Measurements from ENCODE around the gene PLEKHG3. TPM values are rescaled to one million over a fixed set of nuclear protein-coding genes. Genes with fewer than 3 reads are reported as not detected.

PLEKHG3 gene
- total and polyA plus RNA-seq, 2 of the 13 experiments (the other 11 are each of a cell fraction or from before 2014, with no cell fraction given) = 7.1 to 9.8 TPM

DNA sequence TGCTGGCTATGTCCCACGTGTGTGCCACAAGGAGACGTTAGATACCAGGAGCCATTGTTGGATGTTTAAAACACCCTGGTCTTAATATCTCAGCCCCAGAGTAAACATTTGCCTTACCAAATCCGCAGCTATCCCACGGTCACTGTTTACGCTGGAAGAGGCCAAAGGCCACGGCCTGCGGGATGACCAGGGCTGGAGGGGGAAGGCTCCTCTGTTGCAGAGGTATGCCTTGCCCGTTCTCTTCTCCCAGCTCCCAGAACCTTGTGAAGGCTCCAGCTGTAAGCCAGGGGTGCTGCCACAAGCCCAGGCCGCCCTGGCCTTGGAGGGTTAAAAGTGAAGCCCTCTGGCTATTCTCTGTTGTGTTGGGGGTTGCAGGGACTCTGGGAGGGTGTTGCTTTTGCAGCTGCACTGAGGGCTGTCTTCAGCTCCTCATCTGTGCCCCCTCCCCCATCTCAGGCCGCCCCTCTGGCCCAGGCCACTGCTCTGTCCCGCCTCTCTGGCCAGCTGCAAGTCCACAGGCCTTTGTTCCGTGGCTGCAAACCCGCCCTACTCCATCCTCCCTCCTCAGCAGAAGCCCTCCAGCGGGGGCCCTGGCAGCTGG is 2.5 kb downstream of the PLEKHG3 start (continued):
- TF ChIP-seq, protein P1, sequence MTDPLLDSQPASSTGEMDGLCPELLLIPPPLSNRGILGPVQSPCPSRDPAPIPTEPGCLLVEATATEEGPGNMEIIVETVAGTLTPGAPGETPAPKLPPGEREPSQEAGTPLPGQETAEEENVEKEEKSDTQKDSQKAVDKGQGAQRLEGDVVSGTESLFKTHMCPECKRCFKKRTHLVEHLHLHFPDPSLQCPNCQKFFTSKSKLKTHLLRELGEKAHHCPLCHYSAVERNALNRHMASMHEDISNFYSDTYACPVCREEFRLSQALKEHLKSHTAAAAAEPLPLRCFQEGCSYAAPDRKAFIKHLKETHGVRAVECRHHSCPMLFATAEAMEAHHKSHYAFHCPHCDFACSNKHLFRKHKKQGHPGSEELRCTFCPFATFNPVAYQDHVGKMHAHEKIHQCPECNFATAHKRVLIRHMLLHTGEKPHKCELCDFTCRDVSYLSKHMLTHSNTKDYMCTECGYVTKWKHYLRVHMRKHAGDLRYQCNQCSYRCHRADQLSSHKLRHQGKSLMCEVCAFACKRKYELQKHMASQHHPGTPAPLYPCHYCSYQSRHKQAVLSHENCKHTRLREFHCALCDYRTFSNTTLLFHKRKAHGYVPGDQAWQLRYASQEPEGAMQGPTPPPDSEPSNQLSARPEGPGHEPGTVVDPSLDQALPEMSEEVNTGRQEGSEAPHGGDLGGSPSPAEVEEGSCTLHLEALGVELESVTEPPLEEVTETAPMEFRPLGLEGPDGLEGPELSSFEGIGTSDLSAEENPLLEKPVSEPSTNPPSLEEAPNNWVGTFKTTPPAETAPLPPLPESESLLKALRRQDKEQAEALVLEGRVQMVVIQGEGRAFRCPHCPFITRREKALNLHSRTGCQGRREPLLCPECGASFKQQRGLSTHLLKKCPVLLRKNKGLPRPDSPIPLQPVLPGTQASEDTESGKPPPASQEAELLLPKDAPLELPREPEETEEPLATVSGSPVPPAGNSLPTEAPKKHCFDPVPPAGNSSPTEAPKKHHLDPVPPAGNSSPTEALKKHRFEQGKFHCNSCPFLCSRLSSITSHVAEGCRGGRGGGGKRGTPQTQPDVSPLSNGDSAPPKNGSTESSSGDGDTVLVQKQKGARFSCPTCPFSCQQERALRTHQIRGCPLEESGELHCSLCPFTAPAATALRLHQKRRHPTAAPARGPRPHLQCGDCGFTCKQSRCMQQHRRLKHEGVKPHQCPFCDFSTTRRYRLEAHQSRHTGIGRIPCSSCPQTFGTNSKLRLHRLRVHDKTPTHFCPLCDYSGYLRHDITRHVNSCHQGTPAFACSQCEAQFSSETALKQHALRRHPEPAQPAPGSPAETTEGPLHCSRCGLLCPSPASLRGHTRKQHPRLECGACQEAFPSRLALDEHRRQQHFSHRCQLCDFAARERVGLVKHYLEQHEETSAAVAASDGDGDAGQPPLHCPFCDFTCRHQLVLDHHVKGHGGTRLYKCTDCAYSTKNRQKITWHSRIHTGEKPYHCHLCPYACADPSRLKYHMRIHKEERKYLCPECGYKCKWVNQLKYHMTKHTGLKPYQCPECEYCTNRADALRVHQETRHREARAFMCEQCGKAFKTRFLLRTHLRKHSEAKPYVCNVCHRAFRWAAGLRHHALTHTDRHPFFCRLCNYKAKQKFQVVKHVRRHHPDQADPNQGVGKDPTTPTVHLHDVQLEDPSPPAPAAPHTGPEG (CRISPR knock-in tag; IDR thresholded peaks at IDR 0.05) = no peak
- TF ChIP-seq U2AF2 (IDR thresholded peaks at IDR 0.05; ENCODE audit: low read depth, low read length) = no peak
- TF ChIP-seq CBX2 (IDR thresholded peaks at IDR 0.05; ENCODE audit: low read depth, low read length) = no peak
- TF ChIP-seq CBX2 (CRISPR knock-in tag; IDR thresholded peaks at IDR 0.05; ENCODE audit: low read depth) = no peak
- TF ChIP-seq RORA (CRISPR knock-in tag; IDR thresholded peaks at IDR 0.05) = no peak
- TF ChIP-seq TCF7 (IDR thresholded peaks at IDR 0.05; ENCODE audit: low read depth) = peak; percentile 26; the same call in 1 of the 2 replicates
- TF ChIP-seq ZMYM2 (CRISPR knock-in tag; IDR thresholded peaks at IDR 0.05) = peak; percentile 38; the same call in 1 of the 2 replicates
- peak; percentile 47; the same call in 1 of the 2 replicates for TF ChIP-seq ZMYM4 (CRISPR knock-in tag; IDR thresholded peaks at IDR 0.05)
- TF ChIP-seq ISX (CRISPR knock-in tag; conservative IDR thresholded peaks at IDR 0.05) = no peak
- TF ChIP-seq ZNF703 (CRISPR knock-in tag; IDR thresholded peaks at IDR 0.05; ENCODE audit: borderline replicate concordance) = no peak
- TF ChIP-seq NCOA1 (CRISPR knock-in tag; IDR thresholded peaks at IDR 0.05) = no peak
- peak; percentile 60; the same call in 1 of the 2 replicates for TF ChIP-seq HMG20A (CRISPR knock-in tag; IDR thresholded peaks at IDR 0.05; ENCODE audit: borderline replicate concordance)
- no peak for TF ChIP-seq TBP (CRISPR knock-in tag; IDR thresholded peaks at IDR 0.05)
- TF ChIP-seq, protein P2, sequence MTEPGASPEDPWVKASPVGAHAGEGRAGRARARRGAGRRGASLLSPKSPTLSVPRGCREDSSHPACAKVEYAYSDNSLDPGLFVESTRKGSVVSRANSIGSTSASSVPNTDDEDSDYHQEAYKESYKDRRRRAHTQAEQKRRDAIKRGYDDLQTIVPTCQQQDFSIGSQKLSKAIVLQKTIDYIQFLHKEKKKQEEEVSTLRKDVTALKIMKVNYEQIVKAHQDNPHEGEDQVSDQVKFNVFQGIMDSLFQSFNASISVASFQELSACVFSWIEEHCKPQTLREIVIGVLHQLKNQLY (CRISPR knock-in tag; IDR thresholded peaks at IDR 0.05) = peak; percentile 33
- no peak for TF ChIP-seq SP140L (CRISPR knock-in tag; IDR thresholded peaks at IDR 0.05; ENCODE audit: borderline replicate concordance)
- TF ChIP-seq SRSF1 (optimal IDR thresholded peaks at IDR 0.05; ENCODE audit: low read depth, low read length) = peak; percentile 55
- TF ChIP-seq CAMTA2 (CRISPR knock-in tag; IDR thresholded peaks at IDR 0.05; ENCODE audit: borderline replicate concordance) = no peak
- no peak for TF ChIP-seq MBNL3 (CRISPR knock-in tag; conservative IDR thresholded peaks at IDR 0.05)
- TF ChIP-seq, protein P3, sequence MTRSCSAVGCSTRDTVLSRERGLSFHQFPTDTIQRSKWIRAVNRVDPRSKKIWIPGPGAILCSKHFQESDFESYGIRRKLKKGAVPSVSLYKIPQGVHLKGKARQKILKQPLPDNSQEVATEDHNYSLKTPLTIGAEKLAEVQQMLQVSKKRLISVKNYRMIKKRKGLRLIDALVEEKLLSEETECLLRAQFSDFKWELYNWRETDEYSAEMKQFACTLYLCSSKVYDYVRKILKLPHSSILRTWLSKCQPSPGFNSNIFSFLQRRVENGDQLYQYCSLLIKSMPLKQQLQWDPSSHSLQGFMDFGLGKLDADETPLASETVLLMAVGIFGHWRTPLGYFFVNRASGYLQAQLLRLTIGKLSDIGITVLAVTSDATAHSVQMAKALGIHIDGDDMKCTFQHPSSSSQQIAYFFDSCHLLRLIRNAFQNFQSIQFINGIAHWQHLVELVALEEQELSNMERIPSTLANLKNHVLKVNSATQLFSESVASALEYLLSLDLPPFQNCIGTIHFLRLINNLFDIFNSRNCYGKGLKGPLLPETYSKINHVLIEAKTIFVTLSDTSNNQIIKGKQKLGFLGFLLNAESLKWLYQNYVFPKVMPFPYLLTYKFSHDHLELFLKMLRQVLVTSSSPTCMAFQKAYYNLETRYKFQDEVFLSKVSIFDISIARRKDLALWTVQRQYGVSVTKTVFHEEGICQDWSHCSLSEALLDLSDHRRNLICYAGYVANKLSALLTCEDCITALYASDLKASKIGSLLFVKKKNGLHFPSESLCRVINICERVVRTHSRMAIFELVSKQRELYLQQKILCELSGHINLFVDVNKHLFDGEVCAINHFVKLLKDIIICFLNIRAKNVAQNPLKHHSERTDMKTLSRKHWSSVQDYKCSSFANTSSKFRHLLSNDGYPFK (CRISPR knock-in tag; IDR thresholded peaks at IDR 0.05; ENCODE audit: borderline replicate concordance) = 0 out of 2 replicates have a peak, but pooled peaks have one; percentile 27
- TF ChIP-seq DMAP1 (CRISPR knock-in tag; IDR thresholded peaks at IDR 0.05) = no peak
- no peak for TF ChIP-seq BORCS8-MEF2B (CRISPR knock-in tag; IDR thresholded peaks at IDR 0.05)
